ENCODE measurements around the gene DIAPH2.

The DIAPH2 gene

DNA sequence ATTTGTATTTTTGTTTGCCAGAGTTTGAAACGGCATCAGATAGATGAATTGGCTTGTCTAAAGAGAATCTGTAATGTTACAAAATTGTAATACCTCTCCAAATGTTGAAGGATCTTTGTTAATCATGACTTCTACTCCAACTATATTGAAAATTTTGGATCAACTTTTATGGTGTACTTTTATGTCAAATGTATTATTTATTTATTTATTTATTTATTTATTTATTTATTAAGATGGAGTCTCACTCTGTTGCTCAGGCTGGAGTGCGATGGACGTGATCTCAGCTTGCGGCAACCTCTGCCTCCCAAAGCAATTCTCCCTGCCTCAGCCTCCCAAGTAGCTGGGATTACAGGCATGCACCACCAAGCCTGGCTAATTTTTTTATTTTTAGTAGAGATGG, 235.0 kb downstream of the DIAPH2 start:
- no peak for DNase-seq (ENCODE audit: extremely low spot score)
- POLR2A ChIA-PET: no interaction called here
- CTCF ChIA-PET: no interaction called here
- TF ChIP-seq NFRKB (IDR thresholded peaks at IDR 0.05) (no peak), FOXK2 (IDR thresholded peaks at IDR 0.05) (no peak), SP1 (IDR thresholded peaks at IDR 0.05) (no peak), CTBP1 (IDR thresholded peaks at IDR 0.05; ENCODE audit: borderline replicate concordance) (no peak), PKNOX1 (IDR thresholded peaks at IDR 0.05) (no peak), BHLHE40 (IDR thresholded peaks at IDR 0.05; ENCODE audit: borderline replicate concordance) (no peak), FOXM1 (IDR thresholded peaks at IDR 0.05; ENCODE audit: borderline replicate concordance) (no peak), HDGF (IDR thresholded peaks at IDR 0.05; ENCODE audit: borderline replicate concordance) (no peak), SUZ12 (IDR thresholded peaks at IDR 0.05) (no peak), TARDBP (IDR thresholded peaks at IDR 0.05) (no peak), ARNT (IDR thresholded peaks at IDR 0.05) (no peak)

GRCh38 chrX:96924581-96924980, 239.9 kb downstream of the DIAPH2 start:
- no peak for DNase-seq (ENCODE audit: extremely low spot score)
- ChIA-PET CTCF (no interaction called here), POLR2A (no interaction called here)
- TF ChIP-seq ZNF384 (IDR thresholded peaks at IDR 0.05) (no peak), BHLHE40 (IDR thresholded peaks at IDR 0.05; ENCODE audit: borderline replicate concordance) (no peak), SP1 (IDR thresholded peaks at IDR 0.05) (no peak), ELF4 (IDR thresholded peaks at IDR 0.05) (no peak), FOXM1 (IDR thresholded peaks at IDR 0.05; ENCODE audit: borderline replicate concordance) (no peak), HDGF (IDR thresholded peaks at IDR 0.05; ENCODE audit: borderline replicate concordance) (no peak), NFRKB (IDR thresholded peaks at IDR 0.05) (no peak), LEF1 (IDR thresholded peaks at IDR 0.05; ENCODE audit: borderline replicate concordance) (no peak), L3MBTL2 (conservative IDR thresholded peaks at IDR 0.05) (no peak), TARDBP (IDR thresholded peaks at IDR 0.05) (no peak), ARNT (IDR thresholded peaks at IDR 0.05) (no peak)

- DNase-seq (ENCODE audit: extremely low spot score): no peak
- ChIA-PET CTCF (no interaction called here), POLR2A (no interaction called here)
- TF ChIP-seq PKNOX1 (IDR thresholded peaks at IDR 0.05) (no peak), SUZ12 (IDR thresholded peaks at IDR 0.05) (no peak), FOXM1 (IDR thresholded peaks at IDR 0.05; ENCODE audit: borderline replicate concordance) (no peak), SP1 (IDR thresholded peaks at IDR 0.05) (no peak), CTBP1 (IDR thresholded peaks at IDR 0.05; ENCODE audit: borderline replicate concordance) (no peak), HDGF (IDR thresholded peaks at IDR 0.05; ENCODE audit: borderline replicate concordance) (no peak), FOXK2 (IDR thresholded peaks at IDR 0.05) (no peak), LEF1 (IDR thresholded peaks at IDR 0.05; ENCODE audit: borderline replicate concordance) (no peak), L3MBTL2 (conservative IDR thresholded peaks at IDR 0.05) (no peak), NFRKB (IDR thresholded peaks at IDR 0.05) (no peak), ARNT (IDR thresholded peaks at IDR 0.05) (no peak), BHLHE40 (IDR thresholded peaks at IDR 0.05; ENCODE audit: borderline replicate concordance) (no peak), TARDBP (IDR thresholded peaks at IDR 0.05) (no peak), FOXA1 (IDR thresholded peaks at IDR 0.05) (no peak), ZNF384 (IDR thresholded peaks at IDR 0.05) (no peak)
These were observed 244.4 kb downstream of the DIAPH2 start for GRCh38 chrX:96929036-96929435.

DNA sequence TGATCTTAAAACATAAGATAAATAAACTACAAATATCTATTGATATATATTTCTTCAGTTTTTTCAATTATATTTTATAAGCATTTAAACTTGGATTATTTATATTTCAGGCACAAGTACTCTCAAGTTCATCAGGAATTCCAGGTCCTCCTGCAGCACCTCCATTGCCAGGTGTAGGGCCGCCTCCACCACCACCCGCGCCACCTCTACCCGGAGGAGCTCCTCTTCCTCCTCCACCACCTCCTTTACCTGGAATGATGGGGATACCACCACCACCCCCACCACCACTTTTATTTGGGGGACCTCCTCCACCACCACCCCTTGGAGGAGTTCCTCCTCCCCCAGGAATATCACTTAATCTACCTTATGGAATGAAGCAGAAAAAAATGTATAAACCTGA, 273.1 kb downstream of the DIAPH2 start:
- ChIA-PET POLR2A (no interaction called here), CTCF (no interaction called here)
- TF ChIP-seq CTBP1 (IDR thresholded peaks at IDR 0.05; ENCODE audit: borderline replicate concordance): no peak
- TF ChIP-seq SUZ12 (IDR thresholded peaks at IDR 0.05): no peak
- TF ChIP-seq TARDBP (IDR thresholded peaks at IDR 0.05): no peak
- TF ChIP-seq FOXK2 (IDR thresholded peaks at IDR 0.05): no peak
- no peak for TF ChIP-seq FOXM1 (IDR thresholded peaks at IDR 0.05; ENCODE audit: borderline replicate concordance)
- TF ChIP-seq ZNF384 (IDR thresholded peaks at IDR 0.05): no peak
- no peak for TF ChIP-seq HDGF (IDR thresholded peaks at IDR 0.05; ENCODE audit: borderline replicate concordance)
- no peak for TF ChIP-seq L3MBTL2 (conservative IDR thresholded peaks at IDR 0.05)
- no peak for DNase-seq (ENCODE audit: extremely low spot score)

DNA sequence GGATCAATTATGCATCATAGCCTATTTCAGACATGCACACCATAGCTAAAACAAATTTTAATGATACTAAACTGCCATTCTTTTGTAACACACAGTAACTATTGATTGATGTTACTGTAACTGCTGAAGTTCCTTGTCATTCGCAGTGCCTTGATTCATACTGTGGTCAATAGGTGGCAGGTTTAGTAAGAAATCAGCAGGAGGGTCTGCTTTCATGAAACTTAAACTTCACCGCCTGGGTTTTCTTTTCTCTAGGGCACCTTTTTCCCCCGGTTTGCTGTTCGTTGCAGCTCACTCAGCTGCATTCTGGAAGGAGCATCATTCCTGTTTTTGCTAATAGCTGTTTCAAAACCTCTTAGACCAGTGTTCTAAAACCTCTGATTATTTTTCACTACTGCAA, 287.2 kb downstream of the DIAPH2 start:
- POLR2A ChIA-PET: no interaction called here
- no peak for DNase-seq (ENCODE audit: extremely low spot score)
- TF ChIP-seq CTBP1 (IDR thresholded peaks at IDR 0.05; ENCODE audit: borderline replicate concordance): no peak
- no peak for TF ChIP-seq HDGF (IDR thresholded peaks at IDR 0.05; ENCODE audit: borderline replicate concordance)
- no peak for TF ChIP-seq ELF4 (IDR thresholded peaks at IDR 0.05)
- no peak for TF ChIP-seq BHLHE40 (IDR thresholded peaks at IDR 0.05; ENCODE audit: borderline replicate concordance)
- TF ChIP-seq SUZ12 (IDR thresholded peaks at IDR 0.05): no peak
- no peak for TF ChIP-seq LEF1 (IDR thresholded peaks at IDR 0.05; ENCODE audit: borderline replicate concordance)
- no peak for TF ChIP-seq PKNOX1 (IDR thresholded peaks at IDR 0.05)
- no peak for TF ChIP-seq ZNF384 (IDR thresholded peaks at IDR 0.05)
- TF ChIP-seq FOXK2 (IDR thresholded peaks at IDR 0.05): no peak
- TF ChIP-seq NFRKB (IDR thresholded peaks at IDR 0.05): no peak
- no peak for TF ChIP-seq L3MBTL2 (conservative IDR thresholded peaks at IDR 0.05)
- TF ChIP-seq TARDBP (IDR thresholded peaks at IDR 0.05): no peak
- TF ChIP-seq FOXM1 (IDR thresholded peaks at IDR 0.05; ENCODE audit: borderline replicate concordance): no peak
- TF ChIP-seq FOXA1 (IDR thresholded peaks at IDR 0.05): no peak
- CTCF ChIA-PET: no interaction called here

DNA sequence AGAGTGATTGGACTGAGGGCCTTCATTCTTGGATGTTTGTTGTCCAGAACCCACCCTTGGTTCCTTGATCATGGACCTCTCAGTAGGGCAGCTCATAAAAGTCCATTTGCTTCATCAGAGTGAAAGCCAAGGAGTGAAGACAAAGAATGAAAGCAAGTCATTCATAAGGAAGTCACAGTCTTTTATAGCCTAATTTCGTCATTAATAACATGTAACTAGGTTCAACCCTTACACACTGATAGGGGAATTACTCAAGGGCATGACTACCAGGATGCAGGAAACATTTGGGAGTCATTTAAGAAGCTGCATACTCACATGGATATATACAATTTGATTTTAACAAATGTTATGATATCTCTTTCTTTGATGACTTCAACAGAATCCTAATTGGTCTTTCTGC, 294.3 kb downstream of the DIAPH2 start:
- POLR2A ChIA-PET: no interaction called here
- TF ChIP-seq HDGF (IDR thresholded peaks at IDR 0.05; ENCODE audit: borderline replicate concordance) (no peak), LEF1 (IDR thresholded peaks at IDR 0.05; ENCODE audit: borderline replicate concordance) (no peak), L3MBTL2 (conservative IDR thresholded peaks at IDR 0.05) (no peak), ELF4 (IDR thresholded peaks at IDR 0.05) (no peak), FOXK2 (IDR thresholded peaks at IDR 0.05) (no peak)
- CTCF ChIA-PET: no interaction called here
- no peak for DNase-seq (ENCODE audit: extremely low spot score)
